ENCODE measurements around the gene DYNC1I2. TPM values are rescaled to one million over a fixed set of nuclear protein-coding genes. Genes with fewer than 3 reads are reported as not detected.
"Not testable (repeated sequence)": the region's sequence is repeated elsewhere in the genome, so short reads cannot be mapped to it uniquely, and the experiment has no call there.

The DYNC1I2 gene
- total and polyA plus RNA-seq, 10 donors = 37.8 to 86.0 (median 67.3) TPM

- Histone ChIP-seq H3K9me3 (no peaks in the 10 kb centered on the region), H3K36me3 (peaks cover 0 to 98% (median 66%) of the 10 kb centered on the region in 6 donors), H3K27me3 (replicated peaks in 1 of 7) (no peaks in the 10 kb centered on the region), H3K27ac (no peak overlapping the region), H3K4me1 (peaks cover 0 to 8% (median 0%) of the 10 kb centered on the region in 6 donors), H3K4me3 (no peak overlapping the region)
- TF ChIP-seq POLR2AphosphoS5 (IDR thresholded peaks at IDR 0.05) (no peak), POLR2A (IDR thresholded peaks at IDR 0.05) (no peak)
- TF ChIP-seq, protein P1, sequence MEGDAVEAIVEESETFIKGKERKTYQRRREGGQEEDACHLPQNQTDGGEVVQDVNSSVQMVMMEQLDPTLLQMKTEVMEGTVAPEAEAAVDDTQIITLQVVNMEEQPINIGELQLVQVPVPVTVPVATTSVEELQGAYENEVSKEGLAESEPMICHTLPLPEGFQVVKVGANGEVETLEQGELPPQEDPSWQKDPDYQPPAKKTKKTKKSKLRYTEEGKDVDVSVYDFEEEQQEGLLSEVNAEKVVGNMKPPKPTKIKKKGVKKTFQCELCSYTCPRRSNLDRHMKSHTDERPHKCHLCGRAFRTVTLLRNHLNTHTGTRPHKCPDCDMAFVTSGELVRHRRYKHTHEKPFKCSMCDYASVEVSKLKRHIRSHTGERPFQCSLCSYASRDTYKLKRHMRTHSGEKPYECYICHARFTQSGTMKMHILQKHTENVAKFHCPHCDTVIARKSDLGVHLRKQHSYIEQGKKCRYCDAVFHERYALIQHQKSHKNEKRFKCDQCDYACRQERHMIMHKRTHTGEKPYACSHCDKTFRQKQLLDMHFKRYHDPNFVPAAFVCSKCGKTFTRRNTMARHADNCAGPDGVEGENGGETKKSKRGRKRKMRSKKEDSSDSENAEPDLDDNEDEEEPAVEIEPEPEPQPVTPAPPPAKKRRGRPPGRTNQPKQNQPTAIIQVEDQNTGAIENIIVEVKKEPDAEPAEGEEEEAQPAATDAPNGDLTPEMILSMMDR (IDR thresholded peaks at IDR 0.05 in 8 of 11, conservative IDR thresholded peaks at IDR 0.05 in 3 of 11) = no peak
- no peak for DNase-seq
- 91 to 99% (median 93%) methylated on average over 3 of the region's 3 CpGs for WGBS, 5 donors
- intact Hi-C loops (cut with DNase I; ENCODE audit: low total_unique reads) = no loop called here
Measured at GRCh38 chr2:171747371-171747770, 60.1 kb downstream of the DYNC1I2 start.

GRCh38 chr2:171754254-171754939 lies 67.1 kb downstream of the DYNC1I2 start:
- no peak overlapping the region for H3K4me3 ChIP-seq
- H3K36me3 ChIP-seq = peaks cover 0 to 77% (median 24%) of the 10 kb centered on the region in 6 donors
- no peak overlapping the region for H3K27ac ChIP-seq
- TF ChIP-seq POLR2A (IDR thresholded peaks at IDR 0.05) (no peak), POLR2AphosphoS5 (IDR thresholded peaks at IDR 0.05) (no peak)
- TF ChIP-seq, protein P1 (IDR thresholded peaks at IDR 0.05 in 8 of 11, conservative IDR thresholded peaks at IDR 0.05 in 3 of 11) = no peak
- DNase-seq = no peak
- intact Hi-C loops (cut with DNase I; ENCODE audit: low total_unique reads) = no loop called here
- 91 to 100% (median 98%) methylated on average over 1 of the region's 1 CpG for WGBS, 5 donors
- H3K4me1 ChIP-seq = no peaks in the 10 kb centered on the region
- H3K9me3 ChIP-seq = peaks cover 0 to 20% (median 11%) of the 10 kb centered on the region in 8 donors
- no peaks in the 10 kb centered on the region for H3K27me3 ChIP-seq (replicated peaks in 1 of 7)

GRCh38 chr2:171758762-171759161 lies 71.5 kb downstream of the DYNC1I2 start:
- peaks cover 0 to 68% (median 12%) of the 10 kb centered on the region in 6 donors for H3K36me3 ChIP-seq
- intact Hi-C loops (cut with DNase I; ENCODE audit: low total_unique reads); H3K27ac ChIP-seq; H3K4me1 ChIP-seq; H3K27me3 ChIP-seq (replicated peaks in 1 of 7); DNase-seq; H3K4me3 ChIP-seq: not testable (repeated sequence)
- 94 to 100% (median 100%) methylated on average over 1 of the region's 1 CpG for WGBS, 5 donors
- peaks cover 0 to 24% (median 11%) of the 10 kb centered on the region in 8 donors for H3K9me3 ChIP-seq

DNA sequence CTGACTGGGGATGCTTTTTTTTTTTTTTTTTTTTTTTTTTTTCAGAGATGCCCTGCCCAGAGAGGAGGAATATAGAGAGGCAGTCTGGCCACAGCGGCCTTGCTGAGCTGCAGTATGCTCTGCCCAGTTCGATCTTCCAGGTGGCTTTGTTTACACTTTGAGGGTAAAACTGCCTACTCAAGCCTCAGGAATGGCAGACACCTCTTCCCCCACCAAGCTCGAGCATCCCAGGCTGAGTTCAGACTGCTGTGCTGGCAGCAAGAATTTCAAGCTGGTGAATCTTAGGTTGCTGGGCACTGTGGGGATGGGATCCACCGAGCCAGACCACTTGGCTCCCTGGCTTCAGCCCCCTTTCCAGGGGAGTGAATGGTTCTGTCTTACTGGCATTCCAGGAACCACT lies 73.9 kb downstream of the DYNC1I2 start:
- 95 to 100% (median 98%) methylated on average over 3 to 4 of the region's 4 CpGs for WGBS, 5 donors
- H3K4me1 ChIP-seq; intact Hi-C loops (cut with DNase I; ENCODE audit: low total_unique reads); H3K4me3 ChIP-seq; H3K27me3 ChIP-seq (replicated peaks in 1 of 7); DNase-seq; H3K27ac ChIP-seq: not testable (repeated sequence)
- H3K9me3 ChIP-seq = peaks cover 0 to 11% (median 0%) of the 10 kb centered on the region in 8 donors
- H3K36me3 ChIP-seq = peaks cover 0 to 49% (median 12%) of the 10 kb centered on the region in 6 donors

DNA sequence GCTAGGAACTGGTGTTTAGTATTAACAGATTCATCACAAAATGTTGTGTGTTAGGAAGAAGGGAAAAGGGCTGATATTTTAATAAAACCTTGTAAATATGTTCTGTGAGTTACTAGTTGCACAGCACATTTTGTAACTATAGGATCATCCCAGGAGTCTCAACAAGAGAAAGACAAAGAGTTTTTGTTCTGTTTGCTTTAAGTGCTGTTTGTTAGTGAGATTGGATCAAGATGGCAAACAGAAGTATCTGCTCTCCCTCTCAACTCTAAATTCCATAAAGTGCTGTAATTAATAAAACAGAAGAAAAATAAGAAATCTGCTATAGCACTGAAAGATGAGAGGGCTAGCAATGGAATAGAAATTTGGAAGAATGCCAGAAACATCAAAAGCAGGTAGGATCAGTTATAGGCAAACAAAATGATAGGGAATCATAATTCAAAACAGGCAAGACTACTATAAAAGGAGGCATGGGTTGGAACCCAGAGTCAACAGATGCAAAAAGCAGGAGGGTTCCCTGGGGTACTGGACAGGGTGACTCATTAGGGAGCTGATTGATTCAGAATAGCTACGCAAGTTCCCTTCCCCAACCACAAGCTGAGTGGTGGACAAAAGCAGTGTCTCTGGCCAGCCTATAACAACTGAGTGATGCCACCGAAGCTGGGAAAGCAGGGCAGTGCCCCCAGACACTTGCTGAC lies 75.8 kb downstream of the DYNC1I2 start:
- Histone ChIP-seq H3K27ac (no peak overlapping the region), H3K36me3 (peaks cover 0 to 51% (median 12%) of the 10 kb centered on the region in 6 donors), H3K4me3 (no peak overlapping the region), H3K4me1 (no peaks in the 10 kb centered on the region), H3K27me3 (replicated peaks in 1 of 7) (no peaks in the 10 kb centered on the region), H3K9me3 (peaks cover 0 to 10% (median 0%) of the 10 kb centered on the region in 8 donors)
- TF ChIP-seq POLR2A (IDR thresholded peaks at IDR 0.05) = no peak
- TF ChIP-seq POLR2AphosphoS5 (IDR thresholded peaks at IDR 0.05) = no peak
- TF ChIP-seq, protein P1 (IDR thresholded peaks at IDR 0.05 in 8 of 11, conservative IDR thresholded peaks at IDR 0.05 in 3 of 11) = no peak
- no peak for DNase-seq
- WGBS, 5 donors = 87 to 96% (median 94%) methylated on average over 2 of the region's 2 CpGs
- intact Hi-C loops (cut with DNase I; ENCODE audit: low total_unique reads) = no loop called here
